SU-DHL-6 (cell line): ENCODE data around the gene SLTM.
"Not testable (repeated sequence)": the region's sequence is repeated elsewhere in the genome, so short reads cannot be mapped to it uniquely, and the experiment has no call there.

Source experiments
- H2AFZ ChIP-seq: fragments of 200-600 bp; sonication (generic); 2 replicates; pipeline ENCODE4 v1.6.1; 2014; ENCODE audit warnings: low read depth, mild to moderate bottlenecking, moderate library complexity, mixed read lengths, antibody characterized with exemption, low read length; ENCODE audit not compliant: severe bottlenecking
- H3F3A ChIP-seq: fragments of 200-600 bp; shearing (Covaris generic); 2 replicates; pipeline ENCODE4 v1.6.0; 2016; ENCODE audit warnings: antibody characterized with exemption, mild to moderate bottlenecking; ENCODE audit not compliant: insufficient read depth
- H3K27ac ChIP-seq: fragments of 200-600 bp; sonication (generic); 2 replicates; pipeline ENCODE4 v1.5.1; 2016; ENCODE audit warnings: low read depth, mild to moderate bottlenecking, low read length, moderate library complexity, mixed read lengths
- H3K27me3 ChIP-seq: fragments of 200-600 bp; sonication (generic), shearing (Covaris generic); 2 replicates; pipeline ENCODE4 v1.6.0; 2014; ENCODE audit warnings: mild to moderate bottlenecking, low read length
- H3K36me3 ChIP-seq: fragments of 200-600 bp; sonication (generic); 2 replicates; pipeline ENCODE4 v1.6.1; 2014; ENCODE audit warnings: mild to moderate bottlenecking, low read length, mixed read lengths
- H3K4me2 ChIP-seq: fragments of 300-600, 200-600 bp; shearing (Covaris generic), sonication (generic); 2 replicates; pipeline ENCODE4 v1.6.0; 2014; ENCODE audit warnings: low read length, low read depth, mild to moderate bottlenecking; ENCODE audit not compliant: poor library complexity, severe bottlenecking
- H3K4me3 ChIP-seq: fragments of 200-600 bp; sonication (generic); 2 replicates; pipeline ENCODE4 v1.5.1; 2014; ENCODE audit warnings: antibody characterized with exemption, low read length, mild to moderate bottlenecking, mixed read lengths; ENCODE audit not compliant: insufficient read depth, poor library complexity, severe bottlenecking
- H3K79me2 ChIP-seq: fragments of 200-600 bp; sonication (generic); 2 replicates; pipeline ENCODE4 v1.6.1; 2014; ENCODE audit warnings: mild to moderate bottlenecking, low read length, moderate library complexity; ENCODE audit not compliant: insufficient read depth
- H3K9ac ChIP-seq: fragments of 200-600 bp; sonication (generic); 2 replicates; pipeline ENCODE4 v1.7.0; 2014; ENCODE audit warnings: mild to moderate bottlenecking, low read length
- H3K9me2 ChIP-seq: fragments of 200-600 bp; sonication (generic); replicated peaks from 2 replicates; pipeline ENCODE4 v1.6.1; 2014; ENCODE audit warnings: low read length; ENCODE audit not compliant: insufficient read depth
- H3K9me3 ChIP-seq: fragments of 200-600 bp; sonication (generic); 2 replicates; pipeline ENCODE4 v1.6.1; 2014; ENCODE audit warnings: low read length, mixed read lengths; ENCODE audit not compliant: insufficient read depth
- H4K20me1 ChIP-seq: fragments of 200-600 bp; sonication (generic); 2 replicates; pipeline ENCODE4 v1.6.1; 2014; ENCODE audit warnings: low read depth, mild to moderate bottlenecking, antibody characterized with exemption, low read length, moderate library complexity, mixed read lengths
- CTCF ChIP-seq: fragments of 200-600 bp; sonication (generic); IDR thresholded peaks from one replicate; pipeline ENCODE4 v1.5.1; 2017; ENCODE audit warnings: antibody characterized with exemption, mild to moderate bottlenecking, low read length, moderate library complexity; ENCODE audit not compliant: insufficient read depth, poor library complexity, severe bottlenecking
- EZH2phosphoT487 ChIP-seq: fragments of 200-600 bp; sonication (generic), shearing (Covaris generic); conservative IDR thresholded peaks from 2 replicates; pipeline ENCODE4 v1.6.1; 2018; ENCODE audit warnings: mild to moderate bottlenecking, antibody characterized with exemption, low read length, moderate library complexity, mixed read lengths

The SLTM gene

DNA sequence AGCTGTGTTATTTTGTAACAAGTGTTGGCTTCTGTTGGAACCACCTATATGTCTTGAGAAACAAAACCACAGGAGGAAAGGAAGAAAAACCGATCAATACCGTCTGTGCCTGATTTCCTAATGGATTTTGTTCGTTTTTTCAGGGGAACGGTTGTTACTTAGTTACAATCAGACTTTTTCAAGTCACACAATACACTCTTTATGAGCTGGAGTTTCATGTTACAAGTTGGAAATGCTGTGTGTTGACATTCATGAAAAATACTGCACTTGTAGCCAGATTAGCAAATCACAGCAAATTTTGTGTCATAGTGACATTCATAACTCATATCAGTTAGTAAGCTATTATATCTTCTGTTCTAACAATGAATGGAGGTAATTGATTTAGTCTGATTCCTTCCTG, 78.9 kb downstream of the SLTM start:
- H2AFZ ChIP-seq = no peak overlapping the region
- no peak overlapping the region for H3K4me2 ChIP-seq
- no peaks in the 10 kb centered on the region for H3K36me3 ChIP-seq
- no peaks in the 10 kb centered on the region for H3K27me3 ChIP-seq
- no peak overlapping the region for H3K9ac ChIP-seq
- no peaks in the 10 kb centered on the region for H3F3A ChIP-seq
- H3K4me3 ChIP-seq = no peak overlapping the region
- H4K20me1 ChIP-seq = no peaks in the 10 kb centered on the region
- no peaks in the 10 kb centered on the region for H3K9me3 ChIP-seq
- H3K79me2 ChIP-seq = no peaks in the 10 kb centered on the region
- no peak for TF ChIP-seq EZH2phosphoT487
- no peak for TF ChIP-seq CTCF
- no peak overlapping the region for H3K27ac ChIP-seq
- H3K9me2 ChIP-seq = no peaks in the 10 kb centered on the region

DNA sequence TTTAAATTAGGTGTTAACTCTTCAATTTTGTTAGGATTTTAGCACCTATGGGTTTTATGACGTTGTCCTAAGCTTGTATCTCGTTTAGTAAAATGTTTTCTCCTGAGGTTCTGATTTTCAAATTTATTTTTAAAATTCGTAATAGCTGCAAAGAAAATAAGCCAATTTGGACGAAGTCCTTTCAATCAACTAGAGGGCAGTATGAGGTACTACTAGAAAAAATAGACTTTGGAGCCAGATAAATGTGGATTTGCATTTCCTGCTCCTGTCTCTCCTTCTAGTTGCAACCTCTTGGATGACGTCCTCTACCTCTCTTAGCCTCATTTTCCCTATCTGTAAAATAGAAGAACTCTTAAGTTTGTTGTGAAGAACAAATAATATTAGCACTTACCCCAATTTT, 81.1 kb downstream of the SLTM start:
- Histone ChIP-seq H3K4me3 (no peak overlapping the region), H3K9me3 (no peaks in the 10 kb centered on the region), H2AFZ (no peak overlapping the region), H3K9me2 (no peaks in the 10 kb centered on the region), H3K27me3 (no peaks in the 10 kb centered on the region), H3K4me2 (no peak overlapping the region), H4K20me1 (no peaks in the 10 kb centered on the region), H3K27ac (no peak overlapping the region), H3F3A (no peaks in the 10 kb centered on the region), H3K36me3 (no peaks in the 10 kb centered on the region), H3K9ac (no peak overlapping the region), H3K79me2 (no peaks in the 10 kb centered on the region)
- TF ChIP-seq EZH2phosphoT487 (no peak), CTCF (no peak)

- H3K27me3 ChIP-seq, H3F3A ChIP-seq, H3K36me3 ChIP-seq, H3K4me2 ChIP-seq, H3K27ac ChIP-seq, H3K9ac ChIP-seq, H3K79me2 ChIP-seq, H3K9me3 ChIP-seq, H4K20me1 ChIP-seq, H3K9me2 ChIP-seq, H3K4me3 ChIP-seq, H2AFZ ChIP-seq: not testable (repeated sequence)
Measured at GRCh38 chr15:58851205-58851604, 82.3 kb downstream of the SLTM start.

DNA sequence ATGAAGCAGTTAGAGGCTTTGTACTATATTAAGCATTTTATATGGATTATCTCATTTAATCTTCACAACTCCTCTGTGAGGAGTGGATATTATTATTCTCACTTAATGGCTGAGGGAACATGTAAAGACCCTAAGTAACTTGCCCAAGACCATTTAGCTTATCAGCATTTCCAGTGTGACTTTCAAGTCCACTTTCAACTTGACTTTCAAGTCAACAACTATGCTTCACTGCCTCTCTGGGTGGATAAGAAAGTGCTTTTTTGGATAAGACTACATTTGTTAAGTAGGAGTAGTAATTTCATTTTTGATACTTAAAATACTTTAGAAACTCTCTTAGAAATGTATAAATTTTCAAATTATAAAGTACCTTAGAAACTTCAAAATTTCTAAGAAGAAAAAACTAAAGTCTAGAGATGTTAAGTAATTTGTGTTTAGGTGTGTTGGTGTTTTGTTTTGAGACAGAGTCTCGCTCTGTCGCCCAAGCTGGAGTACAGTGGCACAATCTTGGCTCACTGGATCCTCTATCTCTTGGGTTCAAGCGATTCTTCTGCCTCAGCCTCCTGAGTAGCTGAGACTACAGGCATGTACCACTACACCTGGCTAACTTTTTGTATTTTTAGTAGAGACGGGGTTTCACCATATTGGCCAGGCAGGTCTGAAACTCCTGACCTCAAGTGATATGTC, 90.6 kb downstream of the SLTM start:
- Histone ChIP-seq H3K4me3 (no peak overlapping the region), H3K36me3 (no peaks in the 10 kb centered on the region), H3K9me3 (no peaks in the 10 kb centered on the region), H3K4me2 (no peak overlapping the region), H2AFZ (no peak overlapping the region), H3K27me3 (no peaks in the 10 kb centered on the region), H3F3A (no peaks in the 10 kb centered on the region), H3K9me2 (no peaks in the 10 kb centered on the region), H3K27ac (no peak overlapping the region), H3K79me2 (no peaks in the 10 kb centered on the region), H3K9ac (no peak overlapping the region), H4K20me1 (no peaks in the 10 kb centered on the region)
- TF ChIP-seq EZH2phosphoT487 (no peak), CTCF (no peak)
